Uterus (tissue), 4 donors: Measurements from ENCODE around the gene ARHGEF10L. TPM values are rescaled to one million over a fixed set of nuclear protein-coding genes. Genes with fewer than 3 reads are reported as not detected.

Experiments used
- DNase-seq, 2 donors: peaks; one replicate each; pipeline ENCODE4 v3.0.0-alpha.2; 2019 to 2020
- H3K27ac ChIP-seq, 2 donors: fragments of 200-600 bp; sonication (generic); 1 replicate in 1 of 2; 2 replicates in 1 of 2; pipeline ENCODE4 v1.5.1; 2016 to 2018
- H3K27me3 ChIP-seq, 2 donors: fragments of 200-600 bp; sonication (generic); one replicate each; pipeline ENCODE4 v1.5.1; 2018 to 2019; ENCODE audit warnings: control low read depth in 1 of 2
- H3K36me3 ChIP-seq, 2 donors: fragments of 200-600 bp; sonication (generic); one replicate each; pipeline ENCODE4 v1.5.1; 2019; ENCODE audit warnings: control low read depth in 1 of 2
- H3K4me1 ChIP-seq, 2 donors: fragments of 200-600 bp; sonication (generic); one replicate each; pipeline ENCODE4 v1.5.1; 2018 to 2019; ENCODE audit warnings: control low read depth in 1 of 2
- H3K4me3 ChIP-seq, 2 donors: fragments of 200-600 bp; sonication (generic); 1 replicate in 1 of 2; 2 replicates in 1 of 2; pipeline ENCODE4 v1.5.1; 2018 to 2019; ENCODE audit warnings: mild to moderate bottlenecking in 1 of 2
- H3K9me3 ChIP-seq, 2 donors: fragments of 200-600 bp; sonication (generic); one replicate each; pipeline ENCODE4 v1.5.1; 2019; ENCODE audit warnings: control low read depth in 1 of 2
- CTCF ChIP-seq, 4 experiments: fragments of 200-600 bp in 2 of 4; fragments of 450-650 bp in 2 of 4; sonication (generic) in 2 of 4; IDR thresholded peaks; one replicate each; pipeline ENCODE4 v1.5.1; 2016 to 2019; ENCODE audit warnings: antibody characterized with exemption in 4 of 4, mild to moderate bottlenecking in 2 of 4, moderate library complexity in 1 of 4
- POLR2A ChIP-seq, 2 donors: fragments of 450-650 bp; IDR thresholded peaks; one replicate each; pipeline ENCODE4 v1.6.1; 2016; ENCODE audit warnings: antibody characterized with exemption in 2 of 2, mild to moderate bottlenecking in 1 of 2, moderate library complexity in 1 of 2
- intact Hi-C: fragments of 100-400 bp; cut with DNase I; formaldehyde crosslinking; loops from one replicate; pipeline ENCODE4 v1.15.1; 2023; ENCODE audit warnings: low total_unique reads
- total RNA-seq, 4 donors: library from RNA; depleted of rRNA in 3 of 4; stranded (reverse); fragments of >200 nt in 3 of 4; gene quantifications; one replicate each; pipeline versions ENCODE4 v1.1.0 to v1.2.4, GENCODE V29; 2014 to 2023
- donor health status: DM: yes; HTN: yes; CAD: no.

The ARHGEF10L gene
- total RNA-seq, 4 donors from 2014 or later = 5.6 to 61.9 (median 19.1) TPM

GRCh38 chr1:17739050-17739449, 199.6 kb downstream of the ARHGEF10L start:
- DNase-seq = no peak
- H3K9me3 ChIP-seq = no peaks in the 10 kb centered on the region
- no peaks in the 10 kb centered on the region for H3K36me3 ChIP-seq
- intact Hi-C loops = no loop called here
- no peaks in the 10 kb centered on the region for H3K4me1 ChIP-seq
- no peaks in the 10 kb centered on the region for H3K27me3 ChIP-seq
- no peak overlapping the region for H3K27ac ChIP-seq
- TF ChIP-seq POLR2A (IDR thresholded peaks at IDR 0.05) (no peak), CTCF (IDR thresholded peaks at IDR 0.05) (no peak)
- H3K4me3 ChIP-seq = no peak overlapping the region

- TF ChIP-seq POLR2A (IDR thresholded peaks at IDR 0.05) = no peak
- TF ChIP-seq CTCF (IDR thresholded peaks at IDR 0.05) = no peak
- intact Hi-C loops = no loop called here
- no peaks in the 10 kb centered on the region for H3K9me3 ChIP-seq
- no peak overlapping the region for H3K27ac ChIP-seq
- no peaks in the 10 kb centered on the region for H3K27me3 ChIP-seq
- no peak overlapping the region for H3K4me3 ChIP-seq
- H3K36me3 ChIP-seq = no peaks in the 10 kb centered on the region
- no peaks in the 10 kb centered on the region for H3K4me1 ChIP-seq
- DNase-seq = no peak
These were observed 201.6 kb downstream of the ARHGEF10L start for GRCh38 chr1:17741052-17741451.

GRCh38 chr1:17742583-17742982, 203.1 kb downstream of the ARHGEF10L start:
- Histone ChIP-seq H3K4me1 (no peaks in the 10 kb centered on the region), H3K27ac (no peak overlapping the region), H3K27me3 (no peaks in the 10 kb centered on the region), H3K4me3 (no peak overlapping the region), H3K9me3 (no peaks in the 10 kb centered on the region), H3K36me3 (no peaks in the 10 kb centered on the region)
- intact Hi-C loops = no loop called here
- DNase-seq = no peak
- TF ChIP-seq POLR2A (IDR thresholded peaks at IDR 0.05) (no peak), CTCF (IDR thresholded peaks at IDR 0.05) (no peak)

GRCh38 chr1:17743008-17743647, 203.6 kb downstream of the ARHGEF10L start:
- Histone ChIP-seq H3K9me3 (no peaks in the 10 kb centered on the region), H3K4me3 (no peak overlapping the region), H3K4me1 (no peaks in the 10 kb centered on the region), H3K27me3 (no peaks in the 10 kb centered on the region), H3K36me3 (no peaks in the 10 kb centered on the region), H3K27ac (no peak overlapping the region)
- intact Hi-C loops = no loop called here
- DNase-seq = no peak
- TF ChIP-seq CTCF (IDR thresholded peaks at IDR 0.05) = no peak
- no peak for TF ChIP-seq POLR2A (IDR thresholded peaks at IDR 0.05)

GRCh38 chr1:17743925-17744324, 204.4 kb downstream of the ARHGEF10L start:
- Histone ChIP-seq H3K4me1 (no peaks in the 10 kb centered on the region), H3K4me3 (no peak overlapping the region), H3K27me3 (no peaks in the 10 kb centered on the region), H3K9me3 (no peaks in the 10 kb centered on the region), H3K36me3 (no peaks in the 10 kb centered on the region), H3K27ac (no peak overlapping the region)
- intact Hi-C loops = no loop called here
- no peak for TF ChIP-seq POLR2A (IDR thresholded peaks at IDR 0.05)
- no peak for TF ChIP-seq CTCF (IDR thresholded peaks at IDR 0.05)
- DNase-seq = no peak
